T-helper 1 cell treated with Interleukin-12 subunit alpha and Interleukin-12 subunit beta and Interleukin-4 antibody, amounts not matched to agents 30 μg/mL and 1 μg/mL, for 36 hours (primary cell): ENCODE measurements around the gene UGT1A7.
"Not testable (repeated sequence)": the region's sequence is repeated elsewhere in the genome, so short reads cannot be mapped to it uniquely, and the experiment has no call there.

Source experiments
- H3K27ac Mint-ChIP-seq: one replicate; pipeline ENCODE4 v1.8.0; 2021; ENCODE audit warnings: mild to moderate bottlenecking, mixed read lengths
- H3K27me3 Mint-ChIP-seq: one replicate; pipeline ENCODE4 v1.8.0; 2021; ENCODE audit warnings: low read depth, mixed read lengths
- H3K36me3 Mint-ChIP-seq: one replicate; pipeline ENCODE4 v1.8.0; 2021; ENCODE audit warnings: low read depth, mixed read lengths
- H3K4me1 Mint-ChIP-seq: one replicate; pipeline ENCODE4 v1.8.0; 2021; ENCODE audit warnings: low read depth, mixed read lengths
- H3K4me3 Mint-ChIP-seq: one replicate; pipeline ENCODE4 v1.8.0; 2021; ENCODE audit warnings: mild to moderate bottlenecking, moderate library complexity, mixed read lengths
- H3K9me3 Mint-ChIP-seq: one replicate; pipeline ENCODE4 v1.8.0; 2021; ENCODE audit warnings: mixed read lengths

UGT1A7 gene

DNA sequence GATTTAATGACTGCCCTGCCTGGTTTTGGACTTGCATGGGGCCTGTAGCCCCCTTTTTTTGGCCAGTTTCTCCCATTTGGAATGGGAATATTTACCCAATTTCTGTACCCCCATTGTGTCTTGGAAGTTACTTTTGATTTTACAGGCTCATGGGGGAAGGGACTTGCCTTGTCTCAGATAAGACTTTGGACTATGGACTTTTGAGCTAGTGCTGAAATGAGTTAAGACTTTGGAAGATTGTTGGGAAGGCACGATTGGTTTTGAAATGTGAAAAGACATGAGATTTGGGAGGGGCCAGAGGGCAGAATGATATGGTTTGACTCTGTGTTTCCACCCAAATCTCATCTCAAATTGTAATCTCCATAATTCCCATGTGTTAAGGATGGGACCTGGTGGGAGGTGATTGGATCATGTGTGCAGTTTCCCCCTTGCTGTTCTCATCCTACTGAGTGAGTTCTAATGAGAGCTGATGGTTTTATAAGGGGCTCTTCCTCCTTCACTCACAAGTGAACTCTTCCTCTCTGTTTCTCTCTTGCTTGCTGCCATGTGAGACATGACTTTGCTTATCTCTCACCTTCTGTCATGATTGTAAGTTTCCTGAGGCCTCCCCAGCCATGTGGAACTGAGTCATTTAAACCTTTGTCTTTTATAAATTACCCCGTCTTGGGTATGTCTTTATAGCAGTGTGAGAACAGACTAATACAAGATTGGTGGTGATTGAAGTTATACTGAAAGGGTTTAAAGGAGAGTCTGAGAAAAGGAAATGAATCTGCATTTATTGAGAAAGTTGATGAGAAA is 69.7 kb downstream of the UGT1A7 start:
- H3K9me3 Mint-ChIP-seq: peaks cover 19% of the 10 kb centered on the region
- H3K27ac Mint-ChIP-seq, H3K4me3 Mint-ChIP-seq, H3K27me3 Mint-ChIP-seq, H3K4me1 Mint-ChIP-seq, H3K36me3 Mint-ChIP-seq: not testable (repeated sequence)

DNA sequence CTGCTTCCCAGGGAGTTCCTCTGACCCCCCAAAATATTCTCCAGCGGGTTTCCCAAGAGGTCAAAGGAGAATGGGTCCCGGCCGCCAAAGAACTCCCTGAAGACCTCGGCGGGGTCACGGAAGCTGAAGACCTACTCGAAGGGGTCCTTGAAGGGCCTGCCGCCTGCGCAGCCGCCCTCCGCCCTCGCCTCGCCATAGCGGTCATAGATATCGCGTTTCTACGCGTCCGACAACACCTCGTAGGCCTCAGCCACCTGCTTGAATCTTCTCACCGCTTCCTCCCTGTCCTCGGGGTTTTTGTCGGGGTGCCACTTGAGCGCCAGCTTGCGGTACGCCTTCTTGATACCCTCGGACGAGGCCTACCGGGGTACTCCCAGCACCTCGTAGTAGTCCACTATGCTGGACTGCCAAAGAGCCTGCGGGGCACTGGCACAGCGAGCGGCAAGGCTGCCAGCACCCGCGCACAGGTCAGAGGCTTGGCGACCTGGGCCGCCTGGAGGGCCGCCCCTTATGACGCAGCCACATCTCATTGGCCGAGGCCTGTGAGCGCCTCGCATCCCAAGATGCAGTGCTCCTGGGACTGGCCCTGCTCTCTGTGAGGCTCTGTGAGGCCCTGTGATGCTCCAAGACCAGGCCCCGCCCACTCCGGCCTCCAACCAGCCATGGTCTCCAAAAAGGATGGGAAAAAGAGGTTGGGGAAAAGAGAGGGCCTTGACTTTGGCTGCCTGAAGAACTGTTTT is 73.3 kb downstream of the UGT1A7 start:
- H3K4me3 Mint-ChIP-seq: no peak overlapping the region
- H3K9me3 Mint-ChIP-seq: peaks cover 14% of the 10 kb centered on the region
- no peak overlapping the region for H3K27ac Mint-ChIP-seq
- H3K4me1 Mint-ChIP-seq: no peaks in the 10 kb centered on the region
- H3K36me3 Mint-ChIP-seq: no peaks in the 10 kb centered on the region
- peaks cover 4% of the 10 kb centered on the region for H3K27me3 Mint-ChIP-seq

DNA sequence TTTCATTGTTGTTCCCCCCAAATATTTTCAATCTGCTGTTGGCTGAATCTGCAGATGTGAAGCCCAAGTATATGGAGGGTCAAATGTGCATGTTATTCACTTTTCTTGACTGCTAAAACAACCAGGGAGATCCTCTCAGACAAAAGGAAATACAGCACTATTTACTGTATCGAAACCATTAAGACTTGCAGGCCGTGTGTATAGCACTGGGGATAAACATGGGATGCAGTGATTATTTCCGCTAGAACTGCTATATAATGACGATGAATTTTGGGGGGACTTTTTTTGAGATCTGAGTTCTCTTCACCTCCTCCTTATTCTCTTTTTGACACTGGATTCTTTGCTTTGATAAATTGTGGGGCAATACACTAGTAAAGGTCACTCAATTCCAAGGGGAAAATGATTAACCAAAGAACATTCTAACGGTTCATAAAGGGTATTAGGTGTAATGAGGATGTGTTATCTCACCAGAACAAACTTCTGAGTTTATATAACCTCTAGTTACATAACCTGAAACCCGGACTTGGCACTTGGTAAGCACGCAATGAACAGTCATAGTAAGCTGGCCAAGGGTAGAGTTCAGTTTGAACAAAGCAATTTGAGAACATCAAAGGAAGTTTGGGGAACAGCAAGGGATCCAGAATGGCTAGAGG is 74.9 kb downstream of the UGT1A7 start:
- Mint-ChIP-seq H3K4me1 (no peaks in the 10 kb centered on the region), H3K36me3 (no peaks in the 10 kb centered on the region), H3K27ac (no peak overlapping the region), H3K9me3 (peaks cover 2% of the 10 kb centered on the region), H3K27me3 (peaks cover 4% of the 10 kb centered on the region), H3K4me3 (no peak overlapping the region)

DNA sequence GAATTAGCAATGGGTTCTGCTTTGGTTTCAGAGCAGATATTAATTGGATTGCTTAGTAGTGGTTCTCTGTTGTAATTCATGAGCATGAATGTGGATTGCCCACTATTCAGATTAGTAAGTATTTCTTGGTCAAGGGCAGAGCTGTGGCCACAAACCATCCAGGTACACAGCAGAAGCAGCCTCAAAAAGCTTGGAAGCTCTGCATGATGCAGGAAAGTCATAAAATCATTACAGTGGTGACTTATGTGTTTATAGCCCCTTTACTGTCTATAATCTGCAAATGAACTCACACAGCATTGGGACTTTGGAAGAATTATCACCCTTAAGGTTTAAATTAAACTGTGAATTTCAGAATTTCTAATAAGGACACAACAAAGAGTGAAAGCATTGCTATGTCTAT is 76.4 kb downstream of the UGT1A7 start:
- Mint-ChIP-seq H3K27ac (no peak overlapping the region), H3K4me1 (no peaks in the 10 kb centered on the region), H3K4me3 (no peak overlapping the region), H3K9me3 (no peaks in the 10 kb centered on the region), H3K36me3 (no peaks in the 10 kb centered on the region), H3K27me3 (no peaks in the 10 kb centered on the region)

DNA sequence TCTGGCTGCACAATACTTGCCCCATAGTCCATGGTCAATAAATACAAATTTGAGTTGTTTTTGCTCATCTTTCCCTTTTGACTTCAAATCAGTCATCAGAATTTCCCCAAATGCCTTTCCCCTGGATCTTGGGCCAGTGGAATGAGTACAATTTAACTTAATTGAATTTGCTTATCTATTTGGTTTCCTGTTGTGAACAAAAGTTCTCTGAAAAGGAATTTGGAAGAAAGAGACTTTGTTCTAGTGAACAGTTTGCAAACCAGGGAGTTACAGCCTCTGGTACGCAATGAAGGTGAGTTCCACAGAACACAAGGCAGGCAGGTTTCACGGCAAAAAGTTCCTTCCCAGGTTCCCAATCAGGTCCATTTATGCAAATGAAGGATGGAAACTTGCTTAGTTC is 77.1 kb downstream of the UGT1A7 start:
- Mint-ChIP-seq H3K9me3 (no peaks in the 10 kb centered on the region), H3K4me3 (no peak overlapping the region), H3K4me1 (no peaks in the 10 kb centered on the region), H3K36me3 (no peaks in the 10 kb centered on the region), H3K27ac (no peak overlapping the region), H3K27me3 (no peaks in the 10 kb centered on the region)

DNA sequence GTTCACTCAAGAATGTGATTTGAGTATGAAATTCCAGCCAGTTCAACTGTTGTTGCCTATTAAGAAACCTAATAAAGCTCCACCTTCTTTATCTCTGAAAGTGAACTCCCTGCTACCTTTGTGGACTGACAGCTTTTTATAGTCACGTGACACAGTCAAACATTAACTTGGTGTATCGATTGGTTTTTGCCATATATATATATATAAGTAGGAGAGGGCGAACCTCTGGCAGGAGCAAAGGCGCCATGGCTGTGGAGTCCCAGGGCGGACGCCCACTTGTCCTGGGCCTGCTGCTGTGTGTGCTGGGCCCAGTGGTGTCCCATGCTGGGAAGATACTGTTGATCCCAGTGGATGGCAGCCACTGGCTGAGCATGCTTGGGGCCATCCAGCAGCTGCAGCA is 78.3 kb downstream of the UGT1A7 start, which contains the start of gene UGT1A1:
TSS of gene UGT1A1 (plus strand) at position 228 of the 400 bp plus-strand sequence. CDS start at position 246, 18 bp downstream.
- H3K4me3 Mint-ChIP-seq: no peak within 1 kb of the TSS
- no peaks in the 10 kb centered on the region for H3K4me1 Mint-ChIP-seq
- no peaks in the 10 kb centered on the region for H3K9me3 Mint-ChIP-seq
- H3K27me3 Mint-ChIP-seq: no peaks in the 10 kb centered on the region
- no peaks in the 10 kb centered on the region for H3K36me3 Mint-ChIP-seq
- no peak within 1 kb of the TSS for H3K27ac Mint-ChIP-seq

DNA sequence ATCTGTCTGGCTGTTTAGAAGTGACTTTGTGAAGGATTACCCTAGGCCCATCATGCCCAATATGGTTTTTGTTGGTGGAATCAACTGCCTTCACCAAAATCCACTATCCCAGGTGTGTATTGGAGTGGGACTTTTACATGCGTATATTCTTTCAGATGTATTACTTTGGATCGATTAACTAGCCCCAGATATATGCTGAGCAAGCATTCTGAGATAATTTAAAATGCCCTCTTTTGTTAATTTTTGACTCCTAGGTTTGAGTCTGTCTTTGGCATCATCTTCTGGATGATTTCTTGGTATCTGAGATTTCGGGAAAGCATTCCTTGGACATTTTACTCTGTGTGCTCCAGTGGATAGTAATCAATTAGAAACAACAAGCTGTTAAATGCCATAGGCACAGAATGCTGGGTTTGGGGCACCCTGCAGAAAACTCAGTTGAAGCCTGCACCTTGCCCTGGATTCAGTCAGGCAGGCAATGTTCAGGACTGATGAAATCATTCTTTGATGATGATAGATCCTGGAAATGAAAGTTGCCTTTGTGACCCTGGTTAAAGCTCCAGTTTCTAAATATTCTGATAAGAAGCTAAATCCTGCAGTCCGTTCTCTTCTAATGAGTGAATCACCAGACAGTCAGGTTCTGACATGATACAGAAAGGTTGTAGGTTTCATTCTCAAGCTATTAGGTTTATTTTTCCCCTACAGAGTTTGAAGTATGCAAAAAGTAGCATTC is 79.5 kb downstream of the UGT1A7 start:
- Mint-ChIP-seq H3K27me3 (no peaks in the 10 kb centered on the region), H3K4me3 (no peak overlapping the region), H3K4me1 (no peaks in the 10 kb centered on the region), H3K9me3 (no peaks in the 10 kb centered on the region), H3K36me3 (no peaks in the 10 kb centered on the region), H3K27ac (no peak overlapping the region)

DNA sequence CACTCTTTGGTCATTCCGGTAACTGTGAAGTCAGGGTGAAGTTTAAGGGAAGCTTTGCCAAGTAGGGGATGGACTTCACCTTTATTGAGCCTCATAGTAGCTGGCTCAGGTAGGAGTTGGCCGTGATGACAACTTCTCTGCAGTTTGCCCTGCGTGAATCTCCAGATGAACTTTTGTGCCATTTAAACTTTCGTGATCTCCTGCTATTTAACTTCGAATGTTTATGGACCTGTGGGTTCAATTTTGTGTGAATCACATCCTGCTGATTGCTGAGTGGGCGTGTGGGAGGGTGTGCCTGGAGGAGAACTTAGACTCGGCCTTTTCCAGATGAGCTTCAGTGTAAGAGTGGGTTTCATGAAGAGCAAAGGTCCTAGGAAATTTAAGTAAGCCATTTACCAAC is 82.6 kb downstream of the UGT1A7 start:
- Mint-ChIP-seq H3K4me3 (no peak overlapping the region), H3K9me3 (no peaks in the 10 kb centered on the region), H3K4me1 (no peaks in the 10 kb centered on the region), H3K27me3 (no peaks in the 10 kb centered on the region), H3K27ac (no peak overlapping the region), H3K36me3 (no peaks in the 10 kb centered on the region)

DNA sequence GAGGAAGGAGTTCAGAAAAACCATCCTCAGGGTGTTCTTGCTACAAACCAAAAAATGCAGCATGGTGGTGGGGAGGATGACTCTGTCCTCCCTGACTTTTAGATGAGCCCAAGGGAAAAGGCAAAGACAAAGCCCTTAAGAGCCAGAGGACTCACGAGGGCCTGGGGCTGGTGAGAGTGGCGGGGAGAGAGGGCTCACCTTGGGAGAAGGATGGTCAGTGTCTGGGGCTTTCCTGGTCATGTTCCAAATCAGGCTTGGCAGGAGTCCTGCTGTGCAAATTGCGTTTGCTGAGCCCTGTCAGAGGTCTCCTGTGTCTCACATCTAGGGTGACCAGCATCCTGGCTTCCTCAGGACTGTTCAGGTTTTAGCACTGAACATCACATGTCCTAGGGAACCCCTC is 83.1 kb downstream of the UGT1A7 start:
- Mint-ChIP-seq H3K27ac (no peak overlapping the region), H3K36me3 (no peaks in the 10 kb centered on the region), H3K4me3 (no peak overlapping the region), H3K9me3 (no peaks in the 10 kb centered on the region), H3K27me3 (no peaks in the 10 kb centered on the region), H3K4me1 (no peaks in the 10 kb centered on the region)

DNA sequence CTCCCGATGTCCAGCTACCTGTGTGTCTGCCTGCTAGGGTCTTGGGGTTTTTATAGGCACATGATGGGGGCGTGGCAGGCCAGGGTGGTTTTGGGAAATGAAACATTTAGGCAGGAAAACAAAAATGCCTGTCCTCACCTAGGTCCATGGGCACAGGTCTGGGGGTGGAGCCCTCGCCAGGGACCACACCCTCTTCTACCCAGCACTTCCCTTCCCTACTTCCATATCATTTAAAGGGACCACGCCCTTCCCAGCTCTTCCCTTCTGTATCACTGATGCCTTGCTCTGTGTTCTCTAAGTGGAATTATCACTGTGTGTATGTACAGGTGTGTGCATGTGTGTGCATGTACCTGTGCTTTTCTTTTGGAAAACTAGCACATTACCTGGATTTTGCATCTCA is 84.7 kb downstream of the UGT1A7 start:
- H3K36me3 Mint-ChIP-seq: no peaks in the 10 kb centered on the region
- H3K9me3 Mint-ChIP-seq: no peaks in the 10 kb centered on the region
- no peaks in the 10 kb centered on the region for H3K27me3 Mint-ChIP-seq
- H3K4me3 Mint-ChIP-seq: no peak overlapping the region
- H3K27ac Mint-ChIP-seq: no peak overlapping the region
- no peaks in the 10 kb centered on the region for H3K4me1 Mint-ChIP-seq

DNA sequence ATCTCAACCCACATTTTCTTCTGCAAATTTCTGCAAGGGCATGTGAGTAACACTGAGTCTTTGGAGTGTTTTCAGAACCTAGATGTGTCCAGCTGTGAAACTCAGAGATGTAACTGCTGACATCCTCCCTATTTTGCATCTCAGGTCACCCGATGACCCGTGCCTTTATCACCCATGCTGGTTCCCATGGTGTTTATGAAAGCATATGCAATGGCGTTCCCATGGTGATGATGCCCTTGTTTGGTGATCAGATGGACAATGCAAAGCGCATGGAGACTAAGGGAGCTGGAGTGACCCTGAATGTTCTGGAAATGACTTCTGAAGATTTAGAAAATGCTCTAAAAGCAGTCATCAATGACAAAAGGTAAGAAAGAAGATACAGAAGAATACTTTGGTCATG is 86.4 kb downstream of the UGT1A7 start:
- no peaks in the 10 kb centered on the region for H3K4me1 Mint-ChIP-seq
- H3K36me3 Mint-ChIP-seq: no peaks in the 10 kb centered on the region
- H3K4me3 Mint-ChIP-seq: no peak overlapping the region
- H3K9me3 Mint-ChIP-seq: no peaks in the 10 kb centered on the region
- no peaks in the 10 kb centered on the region for H3K27me3 Mint-ChIP-seq
- H3K27ac Mint-ChIP-seq: no peak overlapping the region

DNA sequence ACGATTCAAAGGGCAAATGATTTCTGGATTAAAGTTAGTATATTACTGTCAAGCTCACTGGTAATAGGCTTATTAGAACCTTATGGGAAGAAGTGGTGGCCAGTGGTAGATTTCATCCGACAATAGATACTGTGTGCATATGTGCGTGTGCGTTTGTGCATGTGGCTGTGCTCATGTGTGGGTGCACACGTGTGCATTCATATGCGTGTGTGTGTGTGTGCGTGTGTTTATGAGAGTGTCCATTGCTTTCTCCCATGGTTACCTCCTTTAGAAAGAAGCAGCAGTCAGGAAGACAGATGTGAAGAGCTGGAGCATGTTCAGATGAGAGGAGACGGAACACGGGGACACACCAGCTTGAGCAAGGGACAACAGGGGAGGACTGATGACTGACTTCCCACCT is 87.6 kb downstream of the UGT1A7 start:
- H3K27me3 Mint-ChIP-seq: no peaks in the 10 kb centered on the region
- H3K9me3 Mint-ChIP-seq: no peaks in the 10 kb centered on the region
- H3K36me3 Mint-ChIP-seq: no peaks in the 10 kb centered on the region
- H3K4me1 Mint-ChIP-seq: no peaks in the 10 kb centered on the region
- no peak overlapping the region for H3K27ac Mint-ChIP-seq
- no peak overlapping the region for H3K4me3 Mint-ChIP-seq

DNA sequence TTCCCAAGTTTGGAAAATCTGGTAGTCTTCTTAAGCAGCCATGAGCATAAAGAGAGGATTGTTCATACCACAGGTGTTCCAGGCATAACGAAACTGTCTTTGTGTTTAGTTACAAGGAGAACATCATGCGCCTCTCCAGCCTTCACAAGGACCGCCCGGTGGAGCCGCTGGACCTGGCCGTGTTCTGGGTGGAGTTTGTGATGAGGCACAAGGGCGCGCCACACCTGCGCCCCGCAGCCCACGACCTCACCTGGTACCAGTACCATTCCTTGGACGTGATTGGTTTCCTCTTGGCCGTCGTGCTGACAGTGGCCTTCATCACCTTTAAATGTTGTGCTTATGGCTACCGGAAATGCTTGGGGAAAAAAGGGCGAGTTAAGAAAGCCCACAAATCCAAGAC is 90.5 kb downstream of the UGT1A7 start:
- no peak overlapping the region for H3K27ac Mint-ChIP-seq
- no peak overlapping the region for H3K4me3 Mint-ChIP-seq
- no peaks in the 10 kb centered on the region for H3K27me3 Mint-ChIP-seq
- no peaks in the 10 kb centered on the region for H3K36me3 Mint-ChIP-seq
- H3K9me3 Mint-ChIP-seq: peaks cover 11% of the 10 kb centered on the region
- H3K4me1 Mint-ChIP-seq: no peaks in the 10 kb centered on the region

DNA sequence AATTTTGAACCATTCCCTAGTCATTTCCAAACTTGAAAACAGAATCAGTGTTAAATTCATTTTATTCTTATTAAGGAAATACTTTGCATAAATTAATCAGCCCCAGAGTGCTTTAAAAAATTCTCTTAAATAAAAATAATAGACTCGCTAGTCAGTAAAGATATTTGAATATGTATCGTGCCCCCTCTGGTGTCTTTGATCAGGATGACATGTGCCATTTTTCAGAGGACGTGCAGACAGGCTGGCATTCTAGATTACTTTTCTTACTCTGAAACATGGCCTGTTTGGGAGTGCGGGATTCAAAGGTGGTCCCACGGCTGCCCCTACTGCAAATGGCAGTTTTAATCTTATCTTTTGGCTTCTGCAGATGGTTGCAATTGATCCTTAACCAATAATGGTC is 90.9 kb downstream of the UGT1A7 start:
- no peak overlapping the region for H3K4me3 Mint-ChIP-seq
- no peaks in the 10 kb centered on the region for H3K27me3 Mint-ChIP-seq
- H3K4me1 Mint-ChIP-seq: no peaks in the 10 kb centered on the region
- no peaks in the 10 kb centered on the region for H3K36me3 Mint-ChIP-seq
- H3K9me3 Mint-ChIP-seq: peaks cover 13% of the 10 kb centered on the region
- H3K27ac Mint-ChIP-seq: no peak overlapping the region
